ENCODE results near the gene GNG13.

DNA sequence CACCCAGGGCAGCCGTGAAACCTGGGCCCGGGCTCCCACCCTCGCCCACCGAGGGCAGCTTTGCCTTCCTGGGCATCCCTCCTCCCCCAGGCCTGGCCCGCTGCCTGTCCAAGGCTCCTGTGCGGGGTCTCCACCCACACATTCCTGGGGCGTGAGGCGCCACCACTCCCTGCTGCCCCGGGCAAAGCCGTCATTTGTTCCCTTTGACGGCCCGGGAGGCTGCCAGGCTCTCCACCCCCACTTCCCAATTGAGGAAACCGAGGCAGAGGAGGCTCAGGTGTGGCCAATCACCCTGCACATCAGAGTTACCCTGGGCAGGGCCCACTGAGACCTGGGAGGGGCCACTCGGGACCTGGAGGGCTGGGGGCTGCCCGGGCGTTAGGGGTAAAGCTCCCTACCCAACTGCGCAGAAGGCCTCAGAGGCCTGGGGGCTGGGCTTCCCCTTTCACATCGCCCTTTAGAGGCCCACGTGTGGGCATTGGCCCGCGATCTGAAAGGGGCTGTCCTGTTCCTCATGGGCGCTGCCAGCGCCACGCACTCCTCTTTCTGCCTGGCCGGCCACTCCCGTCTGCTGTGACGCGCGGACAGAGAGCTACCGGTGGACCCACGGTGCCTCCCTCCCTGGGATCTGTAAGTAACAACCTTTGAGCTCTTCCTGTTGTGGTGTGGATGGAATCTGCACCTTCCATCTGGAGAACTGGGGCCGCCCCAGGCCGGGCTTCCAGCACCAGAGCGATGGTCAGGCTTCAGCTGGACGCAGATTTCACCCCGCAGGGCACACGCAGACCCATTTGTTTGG is 39.8 kb downstream of the GNG13 start, which contains the start of gene MSLN:
- TF ChIP-seq POLR2AphosphoS5 (IDR thresholded peaks at IDR 0.05; ENCODE audit: low read depth) (no peak), REST (IDR thresholded peaks at IDR 0.05; ENCODE audit: insufficient replicate concordance, low read depth) (no peak)
- TF ChIP-seq, protein P1, sequence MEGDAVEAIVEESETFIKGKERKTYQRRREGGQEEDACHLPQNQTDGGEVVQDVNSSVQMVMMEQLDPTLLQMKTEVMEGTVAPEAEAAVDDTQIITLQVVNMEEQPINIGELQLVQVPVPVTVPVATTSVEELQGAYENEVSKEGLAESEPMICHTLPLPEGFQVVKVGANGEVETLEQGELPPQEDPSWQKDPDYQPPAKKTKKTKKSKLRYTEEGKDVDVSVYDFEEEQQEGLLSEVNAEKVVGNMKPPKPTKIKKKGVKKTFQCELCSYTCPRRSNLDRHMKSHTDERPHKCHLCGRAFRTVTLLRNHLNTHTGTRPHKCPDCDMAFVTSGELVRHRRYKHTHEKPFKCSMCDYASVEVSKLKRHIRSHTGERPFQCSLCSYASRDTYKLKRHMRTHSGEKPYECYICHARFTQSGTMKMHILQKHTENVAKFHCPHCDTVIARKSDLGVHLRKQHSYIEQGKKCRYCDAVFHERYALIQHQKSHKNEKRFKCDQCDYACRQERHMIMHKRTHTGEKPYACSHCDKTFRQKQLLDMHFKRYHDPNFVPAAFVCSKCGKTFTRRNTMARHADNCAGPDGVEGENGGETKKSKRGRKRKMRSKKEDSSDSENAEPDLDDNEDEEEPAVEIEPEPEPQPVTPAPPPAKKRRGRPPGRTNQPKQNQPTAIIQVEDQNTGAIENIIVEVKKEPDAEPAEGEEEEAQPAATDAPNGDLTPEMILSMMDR (IDR thresholded peaks at IDR 0.05; ENCODE audit: insufficient read depth, low read length), result no peak

All from HL-60 (cell line).